Caco-2 (cell line): ENCODE data around the gene ACSBG1. TPM values are rescaled to one million over a fixed set of nuclear protein-coding genes. Genes with fewer than 3 reads are reported as not detected.

Source experiments
- BruUV-seq: library from RNA; stranded (reverse); fragments of 400-500 nt; replicated peaks from 2 replicates; lab custom pipeline; 2021; lab: Mats Ljungman, UMichigan
- CTCF ChIA-PET: fragments of 300-600 bp; sonication (Branson Sonifier 250); formaldehyde crosslinking; loops from one replicate; lab custom pipeline; 2022; ENCODE audit warnings: antibody characterized with exemption; lab: Charles Lee
- POLR2A ChIA-PET: fragments of 300-600 bp; sonication (Branson Sonifier 250); formaldehyde crosslinking; loops from one replicate; lab custom pipeline; 2022; ENCODE audit warnings: antibody characterized with exemption; lab: Charles Lee
- DNase-seq, 2 experiments: peaks; one replicate each; pipeline versions ENCODE4 v3.0.0 to v3.0.0-alpha.2; 2020 to 2022
- H3K27me3 ChIP-seq: replicated peaks from 2 replicates; pipeline ENCODE4 v1.6.0; 2011; ENCODE audit warnings: low read length; ENCODE audit not compliant: control insufficient read depth, insufficient read depth
- H3K36me3 ChIP-seq: 2 replicates; pipeline ENCODE4 v1.5.1; 2011; ENCODE audit warnings: low read length; ENCODE audit not compliant: control insufficient read depth, insufficient read depth
- H3K4me1 ChIP-seq: fragments of 250-450 bp; sonication (Bioruptor Pico); 2 replicates; pipeline ENCODE4 v1.5.1; 2020; ENCODE audit warnings: mild to moderate bottlenecking
- H3K4me3 ChIP-seq: 2 replicates; pipeline ENCODE4 v1.5.1; 2011; ENCODE audit warnings: low read depth, mild to moderate bottlenecking, control low read depth, low read length
- H3K9me3 ChIP-seq: fragments of 250-450 bp; sonication (Bioruptor Pico); 2 replicates; pipeline ENCODE4 v1.5.1; 2020; ENCODE audit warnings: mild to moderate bottlenecking, moderate library complexity
- H3K27ac Mint-ChIP-seq: one replicate; pipeline ENCODE4 v1.8.0; 2022; ENCODE audit warnings: mixed read lengths; ENCODE audit not compliant: unreplicated experiment
- H3K27me3 Mint-ChIP-seq: one replicate; pipeline ENCODE4 v1.8.0; 2022; ENCODE audit warnings: mixed read lengths; ENCODE audit not compliant: insufficient read depth, unreplicated experiment
- H3K36me3 Mint-ChIP-seq: one replicate; pipeline ENCODE4 v1.8.0; 2022; ENCODE audit warnings: mild to moderate bottlenecking, mixed read lengths; ENCODE audit not compliant: insufficient read depth, unreplicated experiment
- H3K4me1 Mint-ChIP-seq: one replicate; pipeline ENCODE4 v1.8.0; 2022; ENCODE audit warnings: low read depth, mixed read lengths; ENCODE audit not compliant: unreplicated experiment
- H3K4me3 Mint-ChIP-seq: one replicate; pipeline ENCODE4 v1.8.0; 2022; ENCODE audit warnings: mild to moderate bottlenecking, moderate library complexity, mixed read lengths; ENCODE audit not compliant: unreplicated experiment
- H3K9me3 Mint-ChIP-seq: one replicate; pipeline ENCODE4 v1.8.0; 2022; ENCODE audit warnings: mixed read lengths; ENCODE audit not compliant: unreplicated experiment
- intact Hi-C: fragments of 100-400 bp; cut with micrococcal nuclease; formaldehyde crosslinking; loops from one replicate; pipeline ENCODE4 v1.10.0; 2022; ENCODE audit not compliant: unreplicated experiment
- total RNA-seq: library from RNA; stranded (reverse); gene quantifications from 2 replicates; pipeline ENCODE4 v1.2.3, GENCODE V29; 2022
- TF ChIP-seq, protein P1 (sequence below), 2 experiments: fragments of 200-600 bp in 1 of 2; IDR thresholded peaks; 1 replicate in 1 of 2; 2 replicates in 1 of 2; pipeline versions ENCODE4 v1.5.1 to v1.8.0; 2011 to 2022; ENCODE audit warnings: antibody characterized with exemption in 1 of 2, control low read depth in 1 of 2, inconsistent platforms in 1 of 2, low read depth in 1 of 2, low read length in 1 of 2, mild to moderate bottlenecking in 1 of 2, moderate library complexity in 1 of 2; ENCODE audit not compliant: insufficient read depth in 1 of 2, severe bottlenecking in 1 of 2, unreplicated experiment in 1 of 2

Gene ACSBG1
- total RNA-seq, 1 experiment from 2014 or later: not detected

GRCh38 chr15:78216276-78217104 is 17.9 kb downstream of the ACSBG1 start:
- H3K9me3 Mint-ChIP-seq: no peaks in the 10 kb centered on the region
- H3K27me3 Mint-ChIP-seq: peaks cover 3% of the 10 kb centered on the region
- Histone ChIP-seq H3K27me3 (no peaks in the 10 kb centered on the region), H3K36me3 (no peaks in the 10 kb centered on the region), H3K4me3 (no peak overlapping the region), H3K4me1 (no peaks in the 10 kb centered on the region), H3K9me3 (no peaks in the 10 kb centered on the region)
- intact Hi-C loops: no loop called here
- no peaks in the 10 kb centered on the region for H3K36me3 Mint-ChIP-seq
- TF ChIP-seq, protein P1, sequence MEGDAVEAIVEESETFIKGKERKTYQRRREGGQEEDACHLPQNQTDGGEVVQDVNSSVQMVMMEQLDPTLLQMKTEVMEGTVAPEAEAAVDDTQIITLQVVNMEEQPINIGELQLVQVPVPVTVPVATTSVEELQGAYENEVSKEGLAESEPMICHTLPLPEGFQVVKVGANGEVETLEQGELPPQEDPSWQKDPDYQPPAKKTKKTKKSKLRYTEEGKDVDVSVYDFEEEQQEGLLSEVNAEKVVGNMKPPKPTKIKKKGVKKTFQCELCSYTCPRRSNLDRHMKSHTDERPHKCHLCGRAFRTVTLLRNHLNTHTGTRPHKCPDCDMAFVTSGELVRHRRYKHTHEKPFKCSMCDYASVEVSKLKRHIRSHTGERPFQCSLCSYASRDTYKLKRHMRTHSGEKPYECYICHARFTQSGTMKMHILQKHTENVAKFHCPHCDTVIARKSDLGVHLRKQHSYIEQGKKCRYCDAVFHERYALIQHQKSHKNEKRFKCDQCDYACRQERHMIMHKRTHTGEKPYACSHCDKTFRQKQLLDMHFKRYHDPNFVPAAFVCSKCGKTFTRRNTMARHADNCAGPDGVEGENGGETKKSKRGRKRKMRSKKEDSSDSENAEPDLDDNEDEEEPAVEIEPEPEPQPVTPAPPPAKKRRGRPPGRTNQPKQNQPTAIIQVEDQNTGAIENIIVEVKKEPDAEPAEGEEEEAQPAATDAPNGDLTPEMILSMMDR (IDR thresholded peaks at IDR 0.05; ENCODE audit: insufficient read depth in 1 of 2, low read depth in 1 of 2, low read length in 1 of 2, severe bottlenecking in 1 of 2, unreplicated experiment in 1 of 2): no peak
- H3K27ac Mint-ChIP-seq: no peak overlapping the region
- no peak overlapping the region for H3K4me3 Mint-ChIP-seq
- POLR2A ChIA-PET: no interaction called here
- no peak for DNase-seq
- CTCF ChIA-PET: no interaction called here
- no peaks in the 10 kb centered on the region for H3K4me1 Mint-ChIP-seq
- no TSS peak for BruUV-seq

GRCh38 chr15:78213956-78214355 is 20.4 kb downstream of the ACSBG1 start:
- Mint-ChIP-seq H3K9me3 (no peaks in the 10 kb centered on the region), H3K36me3 (no peaks in the 10 kb centered on the region), H3K27ac (no peak overlapping the region), H3K4me3 (no peak overlapping the region), H3K27me3 (peaks cover 3% of the 10 kb centered on the region), H3K4me1 (no peaks in the 10 kb centered on the region)
- Histone ChIP-seq H3K36me3 (no peaks in the 10 kb centered on the region), H3K4me3 (no peak overlapping the region), H3K27me3 (no peaks in the 10 kb centered on the region), H3K9me3 (no peaks in the 10 kb centered on the region), H3K4me1 (no peaks in the 10 kb centered on the region)
- no peak for DNase-seq
- TF ChIP-seq, protein P1 (IDR thresholded peaks at IDR 0.05; ENCODE audit: insufficient read depth in 1 of 2, low read depth in 1 of 2, low read length in 1 of 2, severe bottlenecking in 1 of 2, unreplicated experiment in 1 of 2): no peak
- CTCF ChIA-PET: no interaction called here
- no TSS peak for BruUV-seq
- POLR2A ChIA-PET: no interaction called here
- intact Hi-C loops: no loop called here

GRCh38 chr15:78213425-78213750 is 21.0 kb downstream of the ACSBG1 start:
- H3K4me1 Mint-ChIP-seq: no peaks in the 10 kb centered on the region
- no peak overlapping the region for H3K4me3 ChIP-seq
- BruUV-seq: no TSS peak
- POLR2A ChIA-PET: no interaction called here
- H3K36me3 Mint-ChIP-seq: no peaks in the 10 kb centered on the region
- no peaks in the 10 kb centered on the region for H3K36me3 ChIP-seq
- H3K9me3 ChIP-seq: no peaks in the 10 kb centered on the region
- H3K27ac Mint-ChIP-seq: no peak overlapping the region
- H3K27me3 ChIP-seq: no peaks in the 10 kb centered on the region
- TF ChIP-seq, protein P1 (IDR thresholded peaks at IDR 0.05; ENCODE audit: insufficient read depth in 1 of 2, low read depth in 1 of 2, low read length in 1 of 2, severe bottlenecking in 1 of 2, unreplicated experiment in 1 of 2): no peak
- intact Hi-C loops: no loop called here
- H3K9me3 Mint-ChIP-seq: no peaks in the 10 kb centered on the region
- no peak overlapping the region for H3K4me3 Mint-ChIP-seq
- H3K27me3 Mint-ChIP-seq: peaks cover 2% of the 10 kb centered on the region
- no peaks in the 10 kb centered on the region for H3K4me1 ChIP-seq
- DNase-seq: no peak
- CTCF ChIA-PET: no interaction called here
